ES-I3 (cell line): Measurements from ENCODE around the gene CFAP299.
"Not testable (repeated sequence)": the region's sequence is repeated elsewhere in the genome, so short reads cannot be mapped to it uniquely, and the experiment has no call there.

Source experiments
- H3K36me3 ChIP-seq: 2 replicates; pipeline ENCODE4 v1.6.1; 2013; ENCODE audit warnings: mild to moderate bottlenecking, low read length, control low read depth, moderate library complexity; ENCODE audit not compliant: insufficient read depth
- H3K4me1 ChIP-seq: 2 replicates; pipeline ENCODE4 v1.6.1; 2013; ENCODE audit warnings: mild to moderate bottlenecking, control low read depth, low read length; ENCODE audit not compliant: insufficient read depth
- H3K9ac ChIP-seq: 2 replicates; pipeline ENCODE4 v1.6.1; 2013; ENCODE audit warnings: low read depth, mild to moderate bottlenecking, low read length, moderate library complexity
- H3K9me3 ChIP-seq: 2 replicates; pipeline ENCODE4 v1.6.1; 2013; ENCODE audit warnings: mild to moderate bottlenecking, low read length, moderate library complexity; ENCODE audit not compliant: control insufficient read depth, insufficient read depth

The CFAP299 gene

DNA sequence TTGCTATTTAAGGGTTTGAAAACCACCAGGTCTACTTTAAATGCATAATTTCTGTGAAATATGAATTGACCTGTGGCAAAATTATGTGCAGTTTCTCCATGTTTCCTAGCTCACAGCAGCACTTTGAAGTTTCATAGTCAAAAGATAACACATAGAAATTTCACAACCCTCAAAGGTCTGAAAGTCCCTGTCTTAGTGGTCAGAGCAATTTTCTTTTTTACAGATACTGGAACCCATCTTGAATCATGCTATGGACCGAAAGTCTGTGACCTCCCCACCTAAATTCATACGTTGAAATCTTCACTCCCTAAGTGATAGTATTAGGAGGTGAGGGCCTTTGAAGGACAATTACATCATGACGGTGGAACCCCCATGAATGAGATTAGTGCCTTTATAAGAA is 454.6 kb downstream of the CFAP299 start:
- H3K4me1 ChIP-seq = no peaks in the 10 kb centered on the region
- H3K9me3 ChIP-seq = no peaks in the 10 kb centered on the region
- H3K9ac ChIP-seq = no peak overlapping the region
- H3K36me3 ChIP-seq = no peaks in the 10 kb centered on the region

DNA sequence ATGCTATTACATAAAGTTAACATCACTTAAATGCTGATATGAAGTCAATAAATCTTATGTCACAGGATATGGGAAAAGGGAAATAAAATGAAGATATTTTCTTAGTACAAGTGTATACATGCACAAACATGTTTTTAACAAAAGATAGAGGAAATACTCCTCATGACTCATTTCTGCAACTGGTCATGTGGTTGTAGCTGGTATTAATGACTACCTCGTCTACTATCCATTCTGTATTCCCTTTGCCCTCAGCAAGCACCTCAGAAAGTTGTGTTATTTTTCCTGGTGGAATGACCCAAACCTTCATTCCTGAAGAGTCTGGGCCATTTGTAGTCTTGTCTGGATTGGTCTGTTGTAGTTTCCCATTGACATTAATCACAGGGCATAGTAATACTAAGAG is 458.1 kb downstream of the CFAP299 start:
- H3K4me1 ChIP-seq, H3K9ac ChIP-seq, H3K36me3 ChIP-seq, H3K9me3 ChIP-seq: not testable (repeated sequence)

DNA sequence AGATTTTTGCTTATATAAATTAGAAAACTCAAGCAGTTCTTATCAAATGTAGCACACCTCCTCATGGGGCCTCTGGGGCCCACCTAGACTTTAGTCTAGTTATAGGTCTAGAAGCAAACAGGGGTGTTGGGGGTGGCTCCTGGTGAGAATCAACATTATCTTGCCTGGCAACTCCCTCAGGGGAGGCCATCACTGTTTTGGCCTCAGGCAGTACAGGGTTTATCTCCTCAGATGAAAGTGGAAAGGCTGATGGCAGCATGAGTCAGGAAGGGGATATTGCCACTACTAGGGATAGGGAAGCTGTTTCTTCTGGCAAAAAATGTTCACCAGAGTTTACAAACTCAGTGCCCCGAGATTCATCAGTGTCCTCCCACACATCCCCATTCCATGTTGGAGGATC is 462.6 kb downstream of the CFAP299 start:
- H3K9ac ChIP-seq = no peak overlapping the region
- H3K4me1 ChIP-seq = no peaks in the 10 kb centered on the region
- H3K36me3 ChIP-seq = no peaks in the 10 kb centered on the region
- H3K9me3 ChIP-seq = peaks cover 4% of the 10 kb centered on the region; the same call in 1 of the 2 replicates

DNA sequence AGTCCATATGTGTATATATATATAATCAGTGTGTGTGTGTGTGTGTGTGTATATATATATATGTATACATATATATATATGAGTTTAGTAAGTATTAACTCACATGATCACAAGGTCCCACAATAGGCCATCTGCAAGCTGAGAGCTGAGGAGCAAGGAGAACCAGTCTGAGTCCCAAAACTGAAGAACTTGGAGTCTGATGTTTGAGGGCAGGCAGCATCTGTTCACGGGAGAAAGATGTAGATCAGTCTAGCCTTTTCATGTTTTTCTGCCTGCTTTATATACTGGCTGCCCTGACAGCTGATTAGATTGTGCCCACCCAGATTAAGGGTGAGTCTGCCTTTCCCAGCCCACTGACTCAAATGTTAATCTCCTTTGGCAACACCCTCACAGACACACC is 465.2 kb downstream of the CFAP299 start:
- H3K36me3 ChIP-seq, H3K9me3 ChIP-seq, H3K9ac ChIP-seq, H3K4me1 ChIP-seq: not testable (repeated sequence)

DNA sequence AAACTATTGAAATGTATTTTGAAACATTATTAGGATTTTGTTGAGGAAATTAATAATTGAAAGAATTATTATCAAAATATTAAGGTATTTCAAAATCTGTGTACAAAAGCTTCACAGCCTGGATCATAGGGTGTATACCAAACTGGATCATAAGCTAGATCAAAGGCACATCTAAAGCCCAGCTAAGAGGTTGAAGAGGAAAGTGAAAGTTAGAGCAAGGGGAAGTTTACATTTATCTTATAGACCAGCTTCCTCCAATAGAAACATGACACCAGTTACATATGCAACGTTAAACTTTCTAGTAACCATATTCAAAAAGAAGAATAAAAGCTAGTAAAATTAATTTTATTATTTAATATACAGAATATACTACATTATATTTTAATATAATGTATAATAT is 467.8 kb downstream of the CFAP299 start:
- no peak overlapping the region for H3K9ac ChIP-seq
- no peaks in the 10 kb centered on the region for H3K9me3 ChIP-seq
- H3K36me3 ChIP-seq = no peaks in the 10 kb centered on the region
- no peaks in the 10 kb centered on the region for H3K4me1 ChIP-seq

DNA sequence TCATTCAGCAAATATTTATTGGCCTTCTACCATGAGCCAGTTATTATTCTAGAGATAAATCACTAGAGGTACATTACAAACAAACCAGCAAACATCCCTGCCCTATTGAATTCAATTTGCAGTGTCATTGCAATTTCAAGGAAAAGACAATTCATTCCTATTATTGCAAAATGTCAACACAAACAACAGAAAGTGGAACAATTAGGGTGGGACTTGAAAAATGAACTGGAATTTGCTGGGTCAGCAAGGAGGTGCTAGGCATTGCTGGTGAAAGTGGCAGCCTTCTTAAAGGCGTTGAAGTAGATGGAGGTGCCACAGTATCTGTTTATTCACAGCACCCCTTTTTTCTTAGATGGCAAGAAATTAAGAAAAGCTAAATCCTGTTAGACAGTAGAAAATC is 470.9 kb downstream of the CFAP299 start:
- Histone ChIP-seq H3K9me3 (no peaks in the 10 kb centered on the region), H3K36me3 (no peaks in the 10 kb centered on the region), H3K9ac (no peak overlapping the region), H3K4me1 (no peaks in the 10 kb centered on the region)

DNA sequence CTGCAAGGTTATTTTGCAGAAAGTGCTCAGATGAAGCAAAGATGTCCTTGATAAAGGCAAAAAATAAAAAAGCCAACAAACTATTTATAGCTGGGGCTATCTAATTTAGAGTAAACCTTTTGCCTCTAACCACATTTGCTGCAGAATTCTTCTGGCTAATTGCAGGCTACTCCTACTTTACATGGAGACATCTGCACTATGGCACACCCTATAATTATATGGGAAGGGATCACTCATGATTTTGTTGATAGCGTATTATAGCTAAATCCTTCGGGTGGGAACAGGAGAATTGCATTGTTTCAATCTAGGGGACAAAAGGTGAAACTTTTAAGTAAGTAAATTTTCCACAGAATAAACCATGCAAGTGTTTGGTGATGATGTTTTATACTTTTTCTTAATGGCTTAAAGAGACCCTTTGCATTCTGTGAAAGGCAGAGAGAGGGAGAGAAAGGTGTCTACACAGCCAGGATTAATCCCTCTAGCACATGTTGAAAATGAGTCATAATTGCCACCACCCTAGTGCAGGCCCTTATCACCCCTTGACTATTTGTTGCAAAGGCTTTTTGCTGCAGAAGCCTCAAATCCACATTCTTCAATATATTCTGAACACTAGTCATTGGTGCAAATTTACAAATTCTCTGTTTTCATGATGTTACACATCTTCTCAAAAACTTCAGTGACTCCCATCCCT is 473.7 kb downstream of the CFAP299 start:
- H3K36me3 ChIP-seq = no peaks in the 10 kb centered on the region
- no peak overlapping the region for H3K9ac ChIP-seq
- no peaks in the 10 kb centered on the region for H3K9me3 ChIP-seq
- no peaks in the 10 kb centered on the region for H3K4me1 ChIP-seq

DNA sequence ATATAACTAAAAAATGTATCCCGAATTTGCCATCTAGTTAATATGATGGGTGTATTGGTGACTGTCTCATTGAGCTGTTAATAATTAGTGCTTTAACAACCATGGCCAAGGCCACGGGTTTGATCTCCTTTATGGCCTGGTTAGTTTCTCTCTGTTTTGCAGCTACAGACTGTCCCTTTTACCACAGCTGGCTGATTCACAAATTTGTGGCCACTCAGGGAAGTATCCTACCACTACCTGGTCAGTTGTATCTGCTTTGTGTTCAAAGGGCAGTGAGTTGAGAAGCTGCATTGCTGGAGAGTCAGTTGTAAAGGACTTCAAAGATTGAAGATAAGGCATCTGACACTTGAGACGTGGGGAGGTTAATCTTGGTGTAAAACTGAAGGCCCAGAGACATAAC is 475.9 kb downstream of the CFAP299 start:
- Histone ChIP-seq H3K36me3 (no peaks in the 10 kb centered on the region), H3K4me1 (no peaks in the 10 kb centered on the region), H3K9me3 (no peaks in the 10 kb centered on the region), H3K9ac (no peak overlapping the region)

DNA sequence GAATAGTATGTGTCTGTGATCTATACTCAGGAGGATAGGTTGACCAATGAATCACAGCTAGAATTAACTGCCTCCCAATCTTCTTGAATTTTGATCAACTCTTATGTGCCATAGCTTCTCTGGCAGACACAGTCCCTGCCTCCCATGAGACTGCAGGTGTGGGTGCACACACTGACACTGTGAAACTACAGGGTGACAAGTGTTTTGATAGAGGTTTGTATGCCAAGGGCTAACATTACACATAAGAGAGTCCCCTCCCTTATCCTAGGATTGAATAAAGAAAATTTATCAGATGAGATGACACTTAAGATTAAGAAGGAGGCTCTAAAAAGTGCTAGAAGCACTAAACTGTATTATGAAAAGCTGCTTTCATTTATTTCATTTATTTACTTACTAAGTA is 476.6 kb downstream of the CFAP299 start:
- Histone ChIP-seq H3K9me3 (no peaks in the 10 kb centered on the region), H3K4me1 (no peaks in the 10 kb centered on the region), H3K36me3 (no peaks in the 10 kb centered on the region), H3K9ac (no peak overlapping the region)

DNA sequence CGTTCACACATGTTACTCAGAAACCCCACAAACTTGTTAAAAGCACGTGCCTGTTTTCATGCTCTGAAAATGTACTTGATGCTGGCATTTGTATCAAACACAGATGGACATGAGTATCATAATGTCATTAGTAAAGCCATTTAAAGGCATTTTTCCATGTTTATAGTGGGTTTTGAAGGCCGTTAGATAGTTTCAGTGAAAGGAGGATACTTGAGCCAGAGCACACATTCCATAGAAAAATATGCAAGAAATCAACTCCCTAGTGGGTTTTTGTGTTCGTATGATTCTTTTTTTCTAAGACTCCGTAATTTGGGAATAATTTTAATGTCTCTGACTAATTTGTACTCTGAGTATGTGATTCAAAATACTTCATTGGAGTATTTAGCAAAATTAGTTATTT is 478.7 kb downstream of the CFAP299 start:
- no peaks in the 10 kb centered on the region for H3K36me3 ChIP-seq
- no peak overlapping the region for H3K9ac ChIP-seq
- H3K4me1 ChIP-seq = no peaks in the 10 kb centered on the region
- H3K9me3 ChIP-seq = no peaks in the 10 kb centered on the region

DNA sequence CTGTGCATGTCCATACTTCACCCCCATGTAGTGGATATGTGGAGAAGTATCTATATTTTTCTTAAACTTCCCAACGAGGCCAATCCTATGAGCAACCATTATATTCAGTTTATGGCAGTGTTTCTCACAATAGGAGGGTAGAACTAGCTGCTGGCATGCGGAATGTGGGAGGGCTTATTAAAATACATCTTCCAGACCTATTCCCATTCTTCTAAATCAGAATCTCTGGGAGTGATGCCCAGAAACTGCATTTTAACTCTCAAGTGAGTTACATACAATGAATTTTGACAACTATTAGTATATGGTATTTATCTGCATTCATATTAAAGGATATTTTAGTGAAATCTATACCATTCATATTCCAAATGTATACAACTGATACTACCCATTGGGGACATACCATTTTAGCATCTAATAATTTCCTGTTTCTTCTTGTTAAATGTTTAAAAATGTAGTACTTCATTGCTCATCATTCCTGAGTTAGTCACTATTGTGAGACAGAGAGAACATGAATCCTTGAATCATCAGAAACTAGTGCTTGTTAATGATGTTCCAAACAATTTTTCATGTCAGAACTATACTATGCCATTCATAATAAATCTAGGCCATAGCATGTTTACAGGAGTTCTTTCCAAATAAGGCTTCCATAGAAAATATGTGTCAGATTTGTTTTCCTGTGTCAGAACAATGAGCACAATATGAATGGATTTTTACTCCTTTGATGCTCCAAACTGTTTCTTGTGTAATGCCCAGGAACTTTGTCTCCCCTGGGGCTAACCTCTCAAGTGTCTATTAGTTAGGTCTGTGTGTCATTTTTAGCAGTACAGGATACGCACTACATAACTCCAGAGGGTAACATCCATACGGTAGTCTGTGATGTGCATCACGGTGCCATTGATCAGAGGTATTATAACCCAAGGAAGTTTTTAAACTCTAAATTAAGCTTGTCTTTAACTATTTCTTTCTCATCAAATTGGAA is 496.1 kb downstream of the CFAP299 start:
- Histone ChIP-seq H3K4me1 (no peaks in the 10 kb centered on the region), H3K9ac (no peak overlapping the region), H3K36me3 (no peaks in the 10 kb centered on the region), H3K9me3 (no peaks in the 10 kb centered on the region)

DNA sequence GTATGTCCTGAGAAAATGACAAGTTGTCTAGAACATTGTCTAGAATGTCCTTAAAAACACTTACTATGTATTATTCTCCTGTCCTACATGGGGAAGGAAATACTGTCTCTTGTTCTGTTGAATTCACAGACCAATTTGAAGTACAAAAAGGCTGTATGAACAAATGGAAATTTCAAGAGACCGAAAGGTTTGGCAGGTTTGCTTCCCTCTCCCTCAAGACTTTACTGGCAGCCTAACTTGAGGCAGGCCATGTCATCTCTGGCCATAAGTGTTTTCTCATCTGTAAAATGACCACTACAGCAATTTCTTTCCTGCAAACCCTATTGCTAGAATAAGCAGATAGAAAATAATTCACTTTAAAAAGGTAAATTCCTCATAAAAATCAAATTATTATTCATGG is 503.8 kb downstream of the CFAP299 start:
- no peak overlapping the region for H3K9ac ChIP-seq
- H3K36me3 ChIP-seq = no peaks in the 10 kb centered on the region

DNA sequence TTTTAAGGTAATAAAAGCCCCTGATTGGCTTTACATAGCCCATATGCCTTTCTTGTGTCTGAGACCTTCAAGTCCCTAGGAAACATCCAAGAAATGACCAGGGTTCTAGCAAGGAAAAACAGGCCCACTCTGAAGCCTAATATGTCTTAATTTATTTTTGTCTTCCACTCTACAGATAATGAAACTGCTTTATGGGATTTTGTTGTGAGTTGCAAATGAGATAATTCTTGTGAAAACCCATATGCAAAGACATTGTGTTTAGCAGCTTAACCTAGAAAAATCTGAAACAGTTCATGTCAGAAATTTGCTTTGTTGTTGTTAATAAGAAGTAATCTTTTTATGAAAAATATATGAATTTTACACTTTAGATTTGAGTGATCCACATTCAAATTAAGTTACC is 504.3 kb downstream of the CFAP299 start:
- Histone ChIP-seq H3K36me3 (no peaks in the 10 kb centered on the region), H3K4me1 (no peaks in the 10 kb centered on the region), H3K9ac (no peak overlapping the region), H3K9me3 (no peaks in the 10 kb centered on the region)

More for the DNA sequence above, 503.8 kb downstream of the CFAP299 start:
- no peaks in the 10 kb centered on the region for H3K9me3 ChIP-seq
- H3K4me1 ChIP-seq = no peaks in the 10 kb centered on the region

DNA sequence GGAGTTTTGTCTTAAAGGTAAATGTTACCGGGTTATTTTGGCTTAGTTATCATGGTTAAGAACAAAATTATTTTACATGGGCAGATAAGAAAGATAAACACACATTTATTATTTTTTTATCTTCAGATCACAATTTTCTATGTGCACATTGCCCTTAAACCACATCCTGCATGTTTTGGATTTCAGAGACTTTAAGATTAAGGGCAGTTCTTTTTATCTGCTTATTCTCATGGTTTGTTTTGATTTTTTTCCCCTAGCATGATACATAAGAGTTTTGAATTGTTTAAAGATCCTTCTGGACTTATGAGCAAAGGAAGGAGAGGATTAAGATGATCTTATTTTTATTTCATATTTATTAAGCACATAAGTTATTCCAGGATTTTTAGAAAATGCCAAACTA is 504.9 kb downstream of the CFAP299 start:
- Histone ChIP-seq H3K36me3 (no peaks in the 10 kb centered on the region), H3K4me1 (no peaks in the 10 kb centered on the region), H3K9me3 (no peaks in the 10 kb centered on the region), H3K9ac (no peak overlapping the region)
